ENCODE measurements around the gene KCNJ13. TPM values are rescaled to one million over a fixed set of nuclear protein-coding genes. Genes with fewer than 3 reads are reported as not detected.

Gene KCNJ13
- total and polyA plus RNA-seq, 12 donors = not detected

GRCh38 chr2:232791518-232791917 is 15.2 kb upstream of the KCNJ13 start:
- ATAC-seq = no peak
- H3K4me3 ChIP-seq = no peak overlapping the region
- no peaks in the 10 kb centered on the region for H3K9me3 ChIP-seq
- H3K36me3 ChIP-seq = peaks cover 0 to 100% (median 67%) of the 10 kb centered on the region in 9 donors
- intact Hi-C loops (cut with DNase I) = no loop called here
- no peak overlapping the region for H3K27ac ChIP-seq
- no peak for DNase-seq
- WGBS, 2 donors = 93 to 94% methylated on average over 4 of the region's 4 CpGs
- no peaks in the 10 kb centered on the region for H3K27me3 ChIP-seq
- H3K4me1 ChIP-seq = no peaks in the 10 kb centered on the region
- TF ChIP-seq CTCF (IDR thresholded peaks at IDR 0.05) = no peak

GRCh38 chr2:232789082-232789481 is 12.7 kb upstream of the KCNJ13 start:
- H3K27me3 ChIP-seq = no peaks in the 10 kb centered on the region

GRCh38 chr2:232787806-232788205 is 11.4 kb upstream of the KCNJ13 start:
- DNase-seq (no peak), ATAC-seq (no peak)
- Histone ChIP-seq H3K9me3 (no peaks in the 10 kb centered on the region), H3K4me1 (no peaks in the 10 kb centered on the region), H3K4me3 (no peak overlapping the region), H3K36me3 (peaks cover 0 to 91% (median 38%) of the 10 kb centered on the region in 9 donors), H3K27ac (no peak overlapping the region), H3K27me3 (no peaks in the 10 kb centered on the region)
- intact Hi-C loops (cut with DNase I) = no loop called here
- no peak for TF ChIP-seq CTCF (IDR thresholded peaks at IDR 0.05)

More at GRCh38 chr2:232789082-232789481, 12.7 kb upstream of the KCNJ13 start:
- no peak overlapping the region for H3K4me3 ChIP-seq
- H3K4me1 ChIP-seq = no peaks in the 10 kb centered on the region
- H3K36me3 ChIP-seq = peaks cover 0 to 94% (median 50%) of the 10 kb centered on the region in 9 donors
- no peak for ATAC-seq
- H3K9me3 ChIP-seq = no peaks in the 10 kb centered on the region
- WGBS, 2 donors = 48 to 69% methylated on average over 4 of the region's 4 CpGs
- intact Hi-C loops (cut with DNase I) = no loop called here
- no peak overlapping the region for H3K27ac ChIP-seq
- no peak for DNase-seq
- no peak for TF ChIP-seq CTCF (IDR thresholded peaks at IDR 0.05)

GRCh38 chr2:232783278-232783677 is 6.9 kb upstream of the KCNJ13 start:
- intact Hi-C loops (cut with DNase I) = no loop called here
- Histone ChIP-seq H3K27ac (no peak overlapping the region), H3K36me3 (peaks cover 0 to 67% (median 13%) of the 10 kb centered on the region in 9 donors), H3K9me3 (no peaks in the 10 kb centered on the region), H3K4me1 (peaks cover 0 to 11% (median 0%) of the 10 kb centered on the region in 9 donors), H3K4me3 (no peak overlapping the region), H3K27me3 (no peaks in the 10 kb centered on the region)
- no peak for DNase-seq
- no peak for ATAC-seq
- TF ChIP-seq CTCF (IDR thresholded peaks at IDR 0.05) = no peak

GRCh38 chr2:232781765-232782164 is 5.4 kb upstream of the KCNJ13 start:
- Histone ChIP-seq H3K27me3 (no peaks in the 10 kb centered on the region), H3K9me3 (no peaks in the 10 kb centered on the region), H3K27ac (no peak overlapping the region), H3K4me1 (peaks cover 0 to 11% (median 0%) of the 10 kb centered on the region in 9 donors), H3K36me3 (peaks cover 0 to 64% (median 0%) of the 10 kb centered on the region in 9 donors), H3K4me3 (no peak overlapping the region)
- ATAC-seq = no peak
- no peak for TF ChIP-seq CTCF (IDR thresholded peaks at IDR 0.05)
- intact Hi-C loops (cut with DNase I) = no loop called here
- DNase-seq = no peak
